Retinal pigment epithelial cell (primary cell): ENCODE measurements around the gene MBD5.

ENCODE experiments used
- DNase-seq: peaks from one replicate; pipeline ENCODE4 v3.0.0-alpha.2; 2010; ENCODE audit warnings: low read depth
- H3K4me3 ChIP-seq: 2 replicates; pipeline ENCODE4 v1.5.1; 2011; ENCODE audit warnings: mild to moderate bottlenecking, low read length, control low read depth, moderate library complexity
- CTCF ChIP-seq: conservative IDR thresholded peaks from 2 replicates; pipeline ENCODE4 v1.5.1; 2011; ENCODE audit warnings: low read depth, low read length, control low read depth, inconsistent platforms

MBD5 gene

GRCh38 chr2:148237911-148238310 lies 217.0 kb downstream of the MBD5 start:
- no peak for TF ChIP-seq CTCF
- DNase-seq, result no peak
- H3K4me3 ChIP-seq, result no peak overlapping the region

GRCh38 chr2:148238561-148238960 lies 217.7 kb downstream of the MBD5 start:
- DNase-seq, result no peak
- H3K4me3 ChIP-seq, result no peak overlapping the region

GRCh38 chr2:148240838-148241237 lies 219.9 kb downstream of the MBD5 start:
- DNase-seq, result no peak
- no peak for TF ChIP-seq CTCF

More at GRCh38 chr2:148238561-148238960, 217.7 kb downstream of the MBD5 start:
- TF ChIP-seq CTCF, result no peak

GRCh38 chr2:148244593-148245292 lies 223.9 kb downstream of the MBD5 start:
- no peak for TF ChIP-seq CTCF
- DNase-seq, result peak; percentile 8
- no peak overlapping the region for H3K4me3 ChIP-seq

More at GRCh38 chr2:148240838-148241237, 219.9 kb downstream of the MBD5 start:
- no peak overlapping the region for H3K4me3 ChIP-seq

GRCh38 chr2:148251993-148252392 lies 231.1 kb downstream of the MBD5 start:
- no peak for DNase-seq
- no peak for TF ChIP-seq CTCF
- H3K4me3 ChIP-seq, result no peak overlapping the region

- no peak for DNase-seq
- no peak overlapping the region for H3K4me3 ChIP-seq
- no peak for TF ChIP-seq CTCF
Observed at GRCh38 chr2:148252646-148253045, 231.8 kb downstream of the MBD5 start.

GRCh38 chr2:148253685-148254084 lies 232.8 kb downstream of the MBD5 start:
- DNase-seq, result no peak
- no peak for TF ChIP-seq CTCF
- no peak overlapping the region for H3K4me3 ChIP-seq
